ENCODE measurements around the gene TBC1D24.

DNA sequence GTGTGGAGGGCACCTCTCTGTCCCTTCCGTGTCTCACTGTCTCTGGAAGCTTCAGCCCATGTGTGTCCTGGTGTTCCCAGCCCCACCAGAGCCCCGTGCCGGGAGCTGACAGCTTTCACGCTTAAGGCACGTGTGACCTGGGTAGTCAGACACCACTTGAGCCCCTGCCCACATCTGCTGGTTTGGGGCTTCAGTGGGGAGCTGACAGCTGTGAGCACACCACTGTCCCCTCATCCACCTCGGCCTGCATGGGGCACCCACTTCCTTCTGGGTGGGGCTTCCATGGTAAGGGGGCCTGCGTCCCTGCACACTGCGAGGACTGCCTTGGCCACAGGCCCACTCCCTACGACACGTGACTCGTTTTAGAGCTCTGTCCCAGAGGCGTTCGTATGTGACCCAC is 17.7 kb upstream of the TBC1D24 start:
- TF ChIP-seq, protein P1, sequence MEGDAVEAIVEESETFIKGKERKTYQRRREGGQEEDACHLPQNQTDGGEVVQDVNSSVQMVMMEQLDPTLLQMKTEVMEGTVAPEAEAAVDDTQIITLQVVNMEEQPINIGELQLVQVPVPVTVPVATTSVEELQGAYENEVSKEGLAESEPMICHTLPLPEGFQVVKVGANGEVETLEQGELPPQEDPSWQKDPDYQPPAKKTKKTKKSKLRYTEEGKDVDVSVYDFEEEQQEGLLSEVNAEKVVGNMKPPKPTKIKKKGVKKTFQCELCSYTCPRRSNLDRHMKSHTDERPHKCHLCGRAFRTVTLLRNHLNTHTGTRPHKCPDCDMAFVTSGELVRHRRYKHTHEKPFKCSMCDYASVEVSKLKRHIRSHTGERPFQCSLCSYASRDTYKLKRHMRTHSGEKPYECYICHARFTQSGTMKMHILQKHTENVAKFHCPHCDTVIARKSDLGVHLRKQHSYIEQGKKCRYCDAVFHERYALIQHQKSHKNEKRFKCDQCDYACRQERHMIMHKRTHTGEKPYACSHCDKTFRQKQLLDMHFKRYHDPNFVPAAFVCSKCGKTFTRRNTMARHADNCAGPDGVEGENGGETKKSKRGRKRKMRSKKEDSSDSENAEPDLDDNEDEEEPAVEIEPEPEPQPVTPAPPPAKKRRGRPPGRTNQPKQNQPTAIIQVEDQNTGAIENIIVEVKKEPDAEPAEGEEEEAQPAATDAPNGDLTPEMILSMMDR (IDR thresholded peaks at IDR 0.05), result no peak
- no peak for TF ChIP-seq POLR2A (IDR thresholded peaks at IDR 0.05)
